Mesothelial cell of epicardium (in vitro differentiated cells): ENCODE measurements around the gene ABCC4. TPM values are rescaled to one million over a fixed set of nuclear protein-coding genes. Genes with fewer than 3 reads are reported as not detected.

Experiments used
- DNase-seq, 2 experiments: peaks; one replicate each; pipeline ENCODE4 v3.0.0; 2021; ENCODE audit warnings: low spot score in 2 of 2; ENCODE audit not compliant: unreplicated experiment in 2 of 2
- H3K27ac Mint-ChIP-seq: 2 replicates; pipeline ENCODE4 v1.8.0; 2021; ENCODE audit warnings: mixed read lengths
- H3K27me3 Mint-ChIP-seq: 2 replicates; pipeline ENCODE4 v1.8.0; 2021; ENCODE audit warnings: low read depth, mixed read lengths
- H3K36me3 Mint-ChIP-seq: 2 replicates; pipeline ENCODE4 v1.8.0; 2021; ENCODE audit warnings: mixed read lengths
- H3K4me1 Mint-ChIP-seq: 2 replicates; pipeline ENCODE4 v1.8.0; 2021; ENCODE audit warnings: mixed read lengths
- H3K4me3 Mint-ChIP-seq: 2 replicates; pipeline ENCODE4 v1.8.0; 2021; ENCODE audit warnings: mild to moderate bottlenecking, moderate library complexity, mixed read lengths
- H3K9me3 Mint-ChIP-seq: 2 replicates; pipeline ENCODE4 v1.8.0; 2021; ENCODE audit warnings: mixed read lengths
- CTCF ChIP-seq: fragments of 200-600 bp; sonication (generic); IDR thresholded peaks from one replicate; pipeline ENCODE4 v1.5.0; 2021; ENCODE audit warnings: antibody characterized with exemption; ENCODE audit not compliant: unreplicated experiment
- total RNA-seq: library from RNA; stranded (reverse); gene quantifications from 3 replicates; pipeline ENCODE4 v1.2.1, GENCODE V29; 2021

Gene ABCC4
- total RNA-seq, 1 donor from 2014 or later = 7.7 TPM

- no peak overlapping the region for H3K4me3 Mint-ChIP-seq
- no peaks in the 10 kb centered on the region for H3K4me1 Mint-ChIP-seq
- no peak overlapping the region for H3K27ac Mint-ChIP-seq
- H3K36me3 Mint-ChIP-seq = peaks cover 5% of the 10 kb centered on the region
- no peaks in the 10 kb centered on the region for H3K27me3 Mint-ChIP-seq
- peaks cover 10% of the 10 kb centered on the region for H3K9me3 Mint-ChIP-seq
- no peak for DNase-seq
- no peak for TF ChIP-seq CTCF
Observed at GRCh38 chr13:95140502-95140901, 160.7 kb downstream of the ABCC4 start.

GRCh38 chr13:95138876-95139585 lies 162.2 kb downstream of the ABCC4 start:
- Mint-ChIP-seq H3K4me3 (no peak overlapping the region), H3K4me1 (no peaks in the 10 kb centered on the region), H3K36me3 (no peaks in the 10 kb centered on the region), H3K9me3 (peaks cover 3% of the 10 kb centered on the region), H3K27me3 (peaks cover 3% of the 10 kb centered on the region), H3K27ac (no peak overlapping the region)
- DNase-seq = no peak
- no peak for TF ChIP-seq CTCF

- Mint-ChIP-seq H3K4me1 (no peaks in the 10 kb centered on the region), H3K27ac (no peak overlapping the region), H3K9me3 (peaks cover 3% of the 10 kb centered on the region), H3K27me3 (peaks cover 3% of the 10 kb centered on the region), H3K4me3 (no peak overlapping the region), H3K36me3 (no peaks in the 10 kb centered on the region)
- no peak for DNase-seq
- TF ChIP-seq CTCF = no peak
Observed at GRCh38 chr13:95137096-95137495, 164.2 kb downstream of the ABCC4 start.

GRCh38 chr13:95136638-95137037 lies 164.6 kb downstream of the ABCC4 start:
- no peak overlapping the region for H3K4me3 Mint-ChIP-seq
- no peak overlapping the region for H3K27ac Mint-ChIP-seq
- no peak for DNase-seq
- H3K4me1 Mint-ChIP-seq = no peaks in the 10 kb centered on the region
- H3K27me3 Mint-ChIP-seq = peaks cover 3% of the 10 kb centered on the region
- no peak for TF ChIP-seq CTCF
- peaks cover 3% of the 10 kb centered on the region for H3K9me3 Mint-ChIP-seq
- no peaks in the 10 kb centered on the region for H3K36me3 Mint-ChIP-seq

GRCh38 chr13:95133498-95133897 lies 167.8 kb downstream of the ABCC4 start:
- Mint-ChIP-seq H3K27ac (no peak overlapping the region), H3K27me3 (peaks cover 3% of the 10 kb centered on the region), H3K4me3 (no peak overlapping the region), H3K4me1 (no peaks in the 10 kb centered on the region), H3K36me3 (no peaks in the 10 kb centered on the region), H3K9me3 (peaks cover 3% of the 10 kb centered on the region)
- TF ChIP-seq CTCF = no peak
- DNase-seq = no peak
